Fibroblast of lung (primary cell): ENCODE measurements around the gene FTHL17.

Experiments used
- EZH2 ChIP-seq: IDR thresholded peaks from 2 replicates; pipeline ENCODE4 v1.5.1; 2012; ENCODE audit warnings: low read length, control low read depth, mild to moderate bottlenecking; ENCODE audit errors: missing control alignments
- TF ChIP-seq, protein P1 (sequence below), 2 donors: IDR thresholded peaks in 1 of 2; conservative IDR thresholded peaks in 1 of 2; 1 replicate in 1 of 2; 2 replicates in 1 of 2; pipeline ENCODE4 v1.5.1; 2011 to 2012; ENCODE audit warnings: low read length in 2 of 2, control low read depth in 1 of 2, inconsistent platforms in 1 of 2, low read depth in 1 of 2, mild to moderate bottlenecking in 1 of 2

DNA sequence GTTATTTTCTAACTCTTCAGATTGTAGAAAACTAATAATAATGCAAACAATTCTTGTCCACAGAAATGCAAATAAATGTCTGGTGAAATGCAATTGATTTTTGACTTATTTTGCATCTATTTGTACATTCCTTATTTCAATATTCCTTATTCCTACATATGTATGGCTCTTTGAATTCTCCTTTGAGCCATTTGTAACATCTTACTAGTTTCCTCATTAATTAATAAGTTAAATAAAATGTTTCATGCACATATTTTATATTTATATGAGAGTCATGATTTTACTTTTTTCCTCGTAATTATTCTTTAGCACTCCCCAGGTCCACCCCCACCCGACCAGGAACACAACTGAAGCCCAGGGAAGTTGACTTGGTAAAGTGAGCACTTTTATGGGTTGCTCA, 2.7 kb upstream of the FTHL17 start:
- TF ChIP-seq, protein P1, sequence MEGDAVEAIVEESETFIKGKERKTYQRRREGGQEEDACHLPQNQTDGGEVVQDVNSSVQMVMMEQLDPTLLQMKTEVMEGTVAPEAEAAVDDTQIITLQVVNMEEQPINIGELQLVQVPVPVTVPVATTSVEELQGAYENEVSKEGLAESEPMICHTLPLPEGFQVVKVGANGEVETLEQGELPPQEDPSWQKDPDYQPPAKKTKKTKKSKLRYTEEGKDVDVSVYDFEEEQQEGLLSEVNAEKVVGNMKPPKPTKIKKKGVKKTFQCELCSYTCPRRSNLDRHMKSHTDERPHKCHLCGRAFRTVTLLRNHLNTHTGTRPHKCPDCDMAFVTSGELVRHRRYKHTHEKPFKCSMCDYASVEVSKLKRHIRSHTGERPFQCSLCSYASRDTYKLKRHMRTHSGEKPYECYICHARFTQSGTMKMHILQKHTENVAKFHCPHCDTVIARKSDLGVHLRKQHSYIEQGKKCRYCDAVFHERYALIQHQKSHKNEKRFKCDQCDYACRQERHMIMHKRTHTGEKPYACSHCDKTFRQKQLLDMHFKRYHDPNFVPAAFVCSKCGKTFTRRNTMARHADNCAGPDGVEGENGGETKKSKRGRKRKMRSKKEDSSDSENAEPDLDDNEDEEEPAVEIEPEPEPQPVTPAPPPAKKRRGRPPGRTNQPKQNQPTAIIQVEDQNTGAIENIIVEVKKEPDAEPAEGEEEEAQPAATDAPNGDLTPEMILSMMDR (conservative IDR thresholded peaks at IDR 0.05 in 1 of 2, IDR thresholded peaks at IDR 0.05 in 1 of 2; ENCODE audit: low read depth in 1 of 2, low read length in 2 of 2): no peak
- no peak for TF ChIP-seq EZH2
